ENCODE results near the gene PRRG1. TPM values are rescaled to one million over a fixed set of nuclear protein-coding genes. Genes with fewer than 3 reads are reported as not detected.

Gene PRRG1
- total RNA-seq (2022; extraction: Qiagen RNA extraction; ENCODE audit: low read depth) = 4.9 to 9.6 TPM (median 7.6 TPM) in 5 replicates

DNA sequence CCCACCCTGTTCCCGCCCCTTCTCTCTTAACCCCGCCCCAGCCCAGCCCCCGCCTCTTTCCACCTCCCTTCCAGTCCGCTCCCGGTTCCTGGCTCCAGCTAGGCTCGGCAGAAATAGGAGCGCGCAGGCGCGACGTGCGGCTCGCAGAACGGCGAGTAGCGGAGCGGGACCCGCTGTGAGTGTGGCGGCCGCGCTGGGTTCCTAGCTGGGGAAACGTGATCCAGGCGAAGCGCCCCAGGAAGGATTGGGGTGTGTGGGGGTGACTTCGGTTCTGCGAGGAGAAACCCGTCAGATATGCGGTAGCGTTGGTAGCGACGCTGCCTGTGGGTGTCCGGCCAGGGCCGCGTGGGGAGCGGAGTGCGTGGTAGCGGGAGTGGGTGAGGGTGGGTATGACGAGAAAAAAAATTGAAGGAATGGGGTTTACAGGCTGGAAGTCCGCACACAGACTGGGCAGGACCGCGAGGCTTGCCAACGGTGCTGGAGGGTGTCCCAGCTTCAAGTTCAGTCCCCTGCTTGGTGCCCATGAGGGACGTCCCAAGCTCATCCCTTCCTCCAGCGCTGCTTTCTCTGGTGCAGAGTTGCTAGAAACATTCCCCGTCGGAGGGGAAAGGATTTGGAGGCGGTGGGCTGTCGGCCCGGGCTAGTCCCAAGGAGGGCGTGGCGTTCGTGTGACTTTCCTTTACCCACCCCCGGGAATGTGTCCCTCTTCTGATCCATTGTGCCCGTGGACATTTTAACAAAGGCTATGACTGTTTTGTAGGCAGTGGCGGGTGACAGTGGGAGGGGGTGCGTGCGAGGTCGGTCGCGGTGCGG, at the start of gene PRRG1:
Gene PRRG1, plus strand, starts transcription at position 144 of the 813 bp plus-strand sequence. CDS start 56,886 bp downstream, outside the sequence.

Other genes with a start within 250 kb of the PRRG1 start
- not detected in 5 replicates for gene LANCL3, start 222.3 kb downstream of the PRRG1 start, total RNA-seq (2022; extraction: Qiagen RNA extraction; ENCODE audit: low read depth)

Data from A549 treated with CpdA at 1 μM for 4 hours (cell line).